Measurements from ENCODE around the gene PPP1CB. TPM values are rescaled to one million over a fixed set of nuclear protein-coding genes. Genes with fewer than 3 reads are reported as not detected.

The PPP1CB gene
- polyA plus RNA-seq, 2 of the 4 experiments (the other 2 are of a cell fraction): 147 to 188 TPM

GRCh38 chr2:28818053-28818452, 66.4 kb downstream of the PPP1CB start:
- no peak overlapping the region for H3K4me2 ChIP-seq
- no peak for FAIRE-seq
- H3K27ac ChIP-seq: no peak overlapping the region
- 83% methylated on average over 3 of the region's 3 CpGs for WGBS (ENCODE audit: missing lambda C conversion rate)
- TF ChIP-seq SREBF2 (IDR thresholded peaks at IDR 0.05) (no peak), BCL3 (IDR thresholded peaks at IDR 0.05) (no peak), ZC3H11A (IDR thresholded peaks at IDR 0.05) (no peak), NR3C1 (IDR thresholded peaks at IDR 0.05) (no peak), RAD21 (conservative IDR thresholded peaks at IDR 0.05 in 1 of 2, IDR thresholded peaks at IDR 0.05 in 1 of 2) (no peak), EHF (CRISPR knock-in tag; IDR thresholded peaks at IDR 0.05) (no peak), PHF8 (IDR thresholded peaks at IDR 0.05; ENCODE audit: borderline replicate concordance, low read depth) (no peak), CBX8 (IDR thresholded peaks at IDR 0.05) (no peak), CTCF (IDR thresholded peaks at IDR 0.05) (no peak), EP300 (IDR thresholded peaks at IDR 0.05) (no peak), HES2 (IDR thresholded peaks at IDR 0.05) (no peak), NFE2L2 (conservative IDR thresholded peaks at IDR 0.05; ENCODE audit: low read length) (no peak), HDAC2 (IDR thresholded peaks at IDR 0.05) (no peak), JUNB (IDR thresholded peaks at IDR 0.05) (no peak)
- H3K4me3 ChIP-seq: no peak overlapping the region
- ChIA-PET CTCF (no interaction called here), POLR2A (no interaction called here)
- H3K9me3 ChIP-seq: no peaks in the 10 kb centered on the region
- no peak for DNase-seq (ENCODE audit: low read depth in 1 of 2, low spot score in 1 of 2)
- ATAC-seq: no peak
- peaks cover 16% of the 10 kb centered on the region; the same call in 2 of the 3 replicates for H3K4me1 ChIP-seq

- no peak overlapping the region for H3K4me2 ChIP-seq
- DNase-seq (ENCODE audit: low read depth in 1 of 2, low spot score in 1 of 2) (peak; percentile 50 to 88), ATAC-seq (peak; percentile 90 to 92), FAIRE-seq (no peak)
- ChIA-PET POLR2A (interaction anchor here (1.5 kb wide), 1 partner anchor 49 kb away, joined by 9 read pairs; the partner anchor contains the start of gene TRMT61B), CTCF (interaction anchor here (0.6 to 2.9 kb wide), 37 partner anchors 12 to 1409 kb away, joined by 3 to 22 read pairs (median 3); partner anchors contain the start of genes SPDYA and TRMT61B)
- H3K27ac ChIP-seq: no peak overlapping the region
- H3K4me1 ChIP-seq: peaks cover 6% of the 10 kb centered on the region; the same call in 2 of the 3 replicates
- H3K4me3 ChIP-seq: no peak overlapping the region
- WGBS (ENCODE audit: missing lambda C conversion rate): 1% methylated on average over 8 of the region's 8 CpGs
- H3K9me3 ChIP-seq: no peaks in the 10 kb centered on the region
- TF ChIP-seq JUNB (IDR thresholded peaks at IDR 0.05): no peak
- peak; percentile 86 for TF ChIP-seq CTCF (IDR thresholded peaks at IDR 0.05)
- no peak for TF ChIP-seq ZFP36 (IDR thresholded peaks at IDR 0.05; ENCODE audit: borderline replicate concordance, partially characterized antibody)
- 0 out of 2 replicates have a peak, but pooled peaks have one; percentile 14 for TF ChIP-seq MAX (IDR thresholded peaks at IDR 0.05)
- no peak for TF ChIP-seq KDM1A (IDR thresholded peaks at IDR 0.05; ENCODE audit: low read depth)
- peak; percentile 64 for TF ChIP-seq SMC3 (IDR thresholded peaks at IDR 0.05)
- TF ChIP-seq RARB (CRISPR knock-in tag; IDR thresholded peaks at IDR 0.05): no peak
- no peak for TF ChIP-seq ATOH8 (CRISPR knock-in tag; IDR thresholded peaks at IDR 0.05; ENCODE audit: low read depth)
- TF ChIP-seq RAD21 (conservative IDR thresholded peaks at IDR 0.05 in 1 of 2, IDR thresholded peaks at IDR 0.05 in 1 of 2): peak; percentile 84 to 91
- no peak for TF ChIP-seq PBX3 (IDR thresholded peaks at IDR 0.05)
- TF ChIP-seq RNF2 (IDR thresholded peaks at IDR 0.05; ENCODE audit: borderline replicate concordance, low read depth): no peak
- no peak for TF ChIP-seq MYC (IDR thresholded peaks at IDR 0.05; ENCODE audit: borderline replicate concordance, low read length)
- no peak for TF ChIP-seq MAZ (IDR thresholded peaks at IDR 0.05; ENCODE audit: borderline replicate concordance, low read depth, low read length)
- TF ChIP-seq EHMT2 (IDR thresholded peaks at IDR 0.05; ENCODE audit: low read depth): no peak
- no peak for TF ChIP-seq FOSB (CRISPR knock-in tag; IDR thresholded peaks at IDR 0.05)
Observed at GRCh38 chr2:28821295-28821958, 69.8 kb downstream of the PPP1CB start.
